ENCODE measurements around the gene TRPV6.

Gene TRPV6

GRCh38 chr7:142885311-142886230 is at the start of gene TRPV6:
Gene TRPV6 (minus strand): TSS chr7:142885745.
- H3K4me3 ChIP-seq: no peak within 1 kb of the TSS
- no peak for TF ChIP-seq CTCF (IDR thresholded peaks at IDR 0.05)
- H3K27ac ChIP-seq: no peak within 1 kb of the TSS
- DNase-seq (ENCODE audit: low spot score): peak; percentile 65

GRCh38 chr7:142934056-142934455 is 48.5 kb upstream of the TRPV6 start:
- no peak overlapping the region for H3K27ac ChIP-seq
- peak; percentile 43 for DNase-seq (ENCODE audit: low spot score)
- no peak overlapping the region for H3K4me3 ChIP-seq
- TF ChIP-seq CTCF (IDR thresholded peaks at IDR 0.05): no peak

- TF ChIP-seq CTCF (IDR thresholded peaks at IDR 0.05): no peak
- Histone ChIP-seq H3K4me3 (no peak within 1 kb of the TSS), H3K27ac (no peak within 1 kb of the TSS)
- DNase-seq (ENCODE audit: low spot score): peak; percentile 68
Measured at GRCh38 chr7:142933624-142934023, 48.1 kb upstream of the TRPV6 start, which contains the start of gene TRPV5. Gene TRPV5 (minus strand): TSS chr7:142933746. CDS start chr7:142933459, 287 bp downstream.

GRCh38 chr7:142933092-142933475 is 47.5 kb upstream of the TRPV6 start:
- DNase-seq (ENCODE audit: low spot score): peak; percentile 52
- H3K4me3 ChIP-seq: no peak overlapping the region

GRCh38 chr7:142932386-142933091 is 47.0 kb upstream of the TRPV6 start:
- TF ChIP-seq CTCF (IDR thresholded peaks at IDR 0.05): no peak

More at GRCh38 chr7:142933092-142933475, 47.5 kb upstream of the TRPV6 start:
- H3K27ac ChIP-seq: no peak overlapping the region
- no peak for TF ChIP-seq CTCF (IDR thresholded peaks at IDR 0.05)

GRCh38 chr7:142930126-142930730 is 44.7 kb upstream of the TRPV6 start:
- Histone ChIP-seq H3K27ac (no peak overlapping the region), H3K4me3 (no peak overlapping the region)
- TF ChIP-seq CTCF (IDR thresholded peaks at IDR 0.05): no peak
- DNase-seq (ENCODE audit: low spot score): peak; percentile 26

More at GRCh38 chr7:142932386-142933091, 47.0 kb upstream of the TRPV6 start:
- Histone ChIP-seq H3K27ac (no peak overlapping the region), H3K4me3 (no peak overlapping the region)
- DNase-seq (ENCODE audit: low spot score): peak; percentile 43

Measured in coronary artery (tissue), 2 donors.